ENCODE data around the gene PRDM5.
"Not testable (repeated sequence)": the region's sequence is repeated elsewhere in the genome, so short reads cannot be mapped to it uniquely, and the experiment has no call there.

GRCh38 chr4:120741636-120742035 lies 180.9 kb downstream of the PRDM5 start:
- TF ChIP-seq POLR2A, POLR2AphosphoS5 (IDR thresholded peaks at IDR 0.05; ENCODE audit: low read depth, low read length): not testable (repeated sequence)

Data from GM12891 (cell line).